Naive B cell (primary cell): ENCODE results near the gene SMYD3. TPM values are rescaled to one million over a fixed set of nuclear protein-coding genes. Genes with fewer than 3 reads are reported as not detected.
A peak's percentile ranks its signal among the peaks of the same experiment; 100 is the strongest.

Experiments
- ATAC-seq, 2 donors: fragments of 150-1000 bp; cut with Tn5 transposase; 2 replicates each; pipeline ENCODE4 v1.10.0; 2021; ENCODE audit warnings: low read depth in 2 of 2, mild to moderate bottlenecking in 2 of 2, moderate library complexity in 2 of 2
- DNase-seq: peaks from one replicate; pipeline ENCODE4 v3.0.0; 2022
- H3K27ac Mint-ChIP-seq, 6 donors: one replicate each; pipeline ENCODE4 v1.8.0; 2020 to 2022; ENCODE audit warnings: mild to moderate bottlenecking in 6 of 6, mixed read lengths in 6 of 6, moderate library complexity in 5 of 6, inconsistent platforms in 2 of 6
- H3K27me3 Mint-ChIP-seq, 3 donors: one replicate each; pipeline ENCODE4 v1.8.0; 2021 to 2022; ENCODE audit warnings: mixed read lengths in 3 of 3, mild to moderate bottlenecking in 1 of 3
- H3K36me3 Mint-ChIP-seq, 2 donors: one replicate each; pipeline ENCODE4 v1.8.0; 2020 to 2022; ENCODE audit warnings: mixed read lengths in 2 of 2, inconsistent platforms in 1 of 2, mild to moderate bottlenecking in 1 of 2
- H3K4me1 Mint-ChIP-seq, 3 donors: one replicate each; pipeline ENCODE4 v1.8.0; 2020 to 2022; ENCODE audit warnings: mixed read lengths in 3 of 3, inconsistent platforms in 1 of 3, mild to moderate bottlenecking in 1 of 3, moderate library complexity in 1 of 3
- H3K4me3 Mint-ChIP-seq, 8 donors: one replicate each; pipeline ENCODE4 v1.8.0; 2020 to 2022; ENCODE audit warnings: mild to moderate bottlenecking in 8 of 8, mixed read lengths in 8 of 8, moderate library complexity in 8 of 8, inconsistent platforms in 2 of 8
- H3K9me3 Mint-ChIP-seq, 7 donors: one replicate each; pipeline ENCODE4 v1.8.0; 2020 to 2022; ENCODE audit warnings: mixed read lengths in 7 of 7, mild to moderate bottlenecking in 5 of 7, inconsistent platforms in 2 of 7, moderate library complexity in 1 of 7
- polyA plus RNA-seq, 6 donors: library from polyadenylated mRNA; unstranded; fragments of 300-500 nt; fragmentation: Illumina TruSeq; gene quantifications; one replicate each; pipeline ENCODE4 v1.2.3, GENCODE V29; 2021; ENCODE audit warnings: low read depth in 6 of 6

SMYD3 gene
- polyA plus RNA-seq, 6 donors from 2014 or later = 15.8 to 27.3 (median 19.5) TPM

DNA sequence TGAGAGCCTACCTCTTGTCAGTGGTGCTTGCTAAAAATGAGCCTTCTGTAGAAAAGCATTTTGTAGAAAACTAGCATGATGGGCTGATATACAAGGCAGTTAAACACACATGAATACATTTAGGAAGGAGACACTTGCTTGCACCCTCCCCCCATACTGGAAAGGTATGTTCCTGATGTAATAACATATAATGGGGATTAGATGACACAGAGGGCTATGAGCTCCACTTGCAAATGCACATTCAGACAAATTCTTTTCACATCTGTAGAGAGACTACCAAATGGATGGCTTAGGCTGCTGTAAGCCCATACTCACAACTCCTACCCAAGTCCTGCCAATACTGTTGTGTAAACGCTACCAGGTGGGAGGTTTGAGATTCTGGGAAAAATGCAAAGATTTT is 634.0 kb downstream of the SMYD3 start:
- ATAC-seq = no peak

DNA sequence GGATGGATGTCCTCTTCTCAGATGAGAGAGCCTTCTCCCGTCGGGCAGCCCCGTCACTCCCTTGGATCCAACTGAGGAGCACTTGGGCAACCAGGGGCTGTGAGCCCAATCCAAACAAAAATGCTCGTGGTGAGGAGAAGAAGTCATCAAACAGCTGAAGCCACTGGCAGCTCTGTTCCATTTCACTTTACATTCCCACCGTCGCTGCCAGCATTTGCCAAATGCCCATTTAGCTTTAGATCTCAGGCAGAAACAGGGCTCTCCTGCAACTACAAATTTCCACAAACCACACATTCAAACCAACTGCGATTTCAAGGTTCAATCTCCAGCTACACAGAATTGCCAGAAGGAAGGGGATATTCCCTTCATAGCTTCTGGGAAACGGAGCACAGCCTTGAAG is 634.6 kb downstream of the SMYD3 start:
- no peak for ATAC-seq
- H3K27ac Mint-ChIP-seq = peak overlapping the region in 2 of 6 donors; percentile 23 to 69
- no peaks in the 10 kb centered on the region for H3K27me3 Mint-ChIP-seq
- no peaks in the 10 kb centered on the region for H3K4me1 Mint-ChIP-seq
- H3K9me3 Mint-ChIP-seq = no peaks in the 10 kb centered on the region
- DNase-seq = no peak
- peaks cover 6 to 16% of the 10 kb centered on the region in 2 donors for H3K36me3 Mint-ChIP-seq
- no peak overlapping the region for H3K4me3 Mint-ChIP-seq

More for the DNA sequence above, 634.0 kb downstream of the SMYD3 start:
- no peaks in the 10 kb centered on the region for H3K4me1 Mint-ChIP-seq
- no peak overlapping the region for H3K27ac Mint-ChIP-seq
- no peak overlapping the region for H3K4me3 Mint-ChIP-seq
- no peak for DNase-seq
- H3K27me3 Mint-ChIP-seq = no peaks in the 10 kb centered on the region
- H3K9me3 Mint-ChIP-seq = no peaks in the 10 kb centered on the region
- peaks cover 6 to 16% of the 10 kb centered on the region in 2 donors for H3K36me3 Mint-ChIP-seq

DNA sequence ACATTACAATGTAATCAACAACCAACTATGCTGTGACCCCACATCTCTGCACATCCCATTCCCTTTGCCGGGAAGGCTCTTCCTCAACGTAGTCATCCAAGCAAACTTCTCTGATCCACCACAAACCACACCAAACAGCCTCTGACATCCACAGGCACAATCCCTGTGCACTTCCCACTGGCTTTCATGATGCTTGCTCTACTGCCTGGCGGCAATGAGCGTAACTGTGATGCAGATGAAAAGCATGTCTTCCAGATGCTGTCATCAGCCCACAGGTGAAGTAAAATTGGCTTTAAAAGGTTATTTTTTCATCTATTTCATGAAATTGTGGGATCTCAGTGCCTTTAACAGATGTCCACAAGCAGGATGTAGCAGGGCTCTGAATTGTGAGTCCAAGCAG is 635.2 kb downstream of the SMYD3 start:
- H3K9me3 Mint-ChIP-seq = no peaks in the 10 kb centered on the region
- DNase-seq = no peak
- H3K27ac Mint-ChIP-seq = no peak overlapping the region
- peaks cover 6 to 16% of the 10 kb centered on the region in 2 donors for H3K36me3 Mint-ChIP-seq
- H3K4me1 Mint-ChIP-seq = no peaks in the 10 kb centered on the region
- no peak for ATAC-seq
- H3K4me3 Mint-ChIP-seq = no peak overlapping the region
- H3K27me3 Mint-ChIP-seq = no peaks in the 10 kb centered on the region

DNA sequence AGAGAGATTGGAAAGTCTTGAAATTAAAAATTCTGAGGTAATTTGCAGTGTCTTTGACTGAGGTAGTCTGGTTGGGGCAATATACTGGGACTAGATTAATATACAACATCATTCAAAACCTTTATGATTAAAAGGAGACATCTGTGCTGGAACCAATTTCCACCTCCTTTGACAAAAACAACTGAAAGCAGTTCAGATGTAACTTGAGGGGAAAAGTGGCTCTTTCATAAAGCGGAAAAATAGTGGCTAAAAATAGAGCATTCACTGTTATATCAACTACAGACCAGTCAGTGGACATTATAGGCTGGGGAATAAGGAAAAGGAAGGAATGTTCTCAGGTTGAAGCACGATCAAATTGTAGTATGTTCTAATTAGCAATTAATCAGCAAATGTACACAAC is 635.9 kb downstream of the SMYD3 start:
- Mint-ChIP-seq H3K27ac (no peak overlapping the region), H3K4me1 (peaks cover 0 to 3% (median 0%) of the 10 kb centered on the region in 3 donors), H3K27me3 (no peaks in the 10 kb centered on the region), H3K9me3 (no peaks in the 10 kb centered on the region), H3K4me3 (no peak overlapping the region), H3K36me3 (peaks cover 6 to 16% of the 10 kb centered on the region in 2 donors)
- ATAC-seq (no peak), DNase-seq (no peak)

DNA sequence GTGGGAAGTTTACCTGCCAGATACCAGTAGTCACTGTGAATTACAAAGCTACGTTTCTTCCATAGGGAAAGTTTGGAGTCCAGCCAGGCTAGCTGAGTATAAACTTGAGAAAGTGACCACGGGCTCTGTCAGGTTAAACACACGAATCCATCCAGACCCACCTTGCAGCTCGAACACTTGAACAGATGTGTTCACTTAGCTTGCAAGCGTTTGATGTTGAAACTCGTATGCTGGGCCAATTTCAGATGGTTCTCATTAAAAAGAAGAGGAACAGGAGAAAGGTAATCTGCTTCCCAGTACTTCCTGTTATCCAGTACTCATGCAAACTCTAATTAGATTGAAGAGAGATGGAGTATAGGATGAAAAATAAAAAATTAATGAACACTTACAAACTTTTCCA is 636.4 kb downstream of the SMYD3 start:
- Mint-ChIP-seq H3K27me3 (no peaks in the 10 kb centered on the region), H3K4me1 (peaks cover 0 to 7% (median 0%) of the 10 kb centered on the region in 3 donors)
- no peak for ATAC-seq

DNA sequence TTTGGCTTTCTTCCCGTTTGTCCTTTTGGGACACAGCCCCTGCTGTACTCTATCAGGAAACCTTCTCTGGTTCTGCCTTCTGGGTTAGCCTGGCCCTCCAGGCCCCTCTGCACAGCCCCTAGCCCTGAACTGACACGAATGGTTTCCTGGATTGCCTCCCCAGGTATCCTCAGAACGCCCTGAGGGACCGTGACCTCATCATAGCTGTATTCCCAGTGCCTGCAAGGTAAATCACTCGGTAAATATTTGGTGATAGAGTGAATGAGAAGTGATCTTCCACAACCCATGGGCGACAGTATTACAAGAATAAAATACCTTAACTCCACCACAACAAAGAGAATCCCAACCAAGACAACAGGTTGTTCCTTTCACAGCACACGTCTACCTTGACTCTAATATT is 637.2 kb downstream of the SMYD3 start:
- DNase-seq (no peak), ATAC-seq (no peak)
- no peaks in the 10 kb centered on the region for H3K9me3 Mint-ChIP-seq
- H3K4me3 Mint-ChIP-seq = no peak overlapping the region
- H3K27ac Mint-ChIP-seq = no peak overlapping the region
- peaks cover 6 to 16% of the 10 kb centered on the region in 2 donors for H3K36me3 Mint-ChIP-seq
- H3K4me1 Mint-ChIP-seq = peaks cover 0 to 7% (median 0%) of the 10 kb centered on the region in 3 donors
- no peaks in the 10 kb centered on the region for H3K27me3 Mint-ChIP-seq

More for the DNA sequence above, 636.4 kb downstream of the SMYD3 start:
- DNase-seq = no peak
- H3K36me3 Mint-ChIP-seq = peaks cover 6 to 16% of the 10 kb centered on the region in 2 donors
- no peaks in the 10 kb centered on the region for H3K9me3 Mint-ChIP-seq
- H3K4me3 Mint-ChIP-seq = no peak overlapping the region
- no peak overlapping the region for H3K27ac Mint-ChIP-seq

DNA sequence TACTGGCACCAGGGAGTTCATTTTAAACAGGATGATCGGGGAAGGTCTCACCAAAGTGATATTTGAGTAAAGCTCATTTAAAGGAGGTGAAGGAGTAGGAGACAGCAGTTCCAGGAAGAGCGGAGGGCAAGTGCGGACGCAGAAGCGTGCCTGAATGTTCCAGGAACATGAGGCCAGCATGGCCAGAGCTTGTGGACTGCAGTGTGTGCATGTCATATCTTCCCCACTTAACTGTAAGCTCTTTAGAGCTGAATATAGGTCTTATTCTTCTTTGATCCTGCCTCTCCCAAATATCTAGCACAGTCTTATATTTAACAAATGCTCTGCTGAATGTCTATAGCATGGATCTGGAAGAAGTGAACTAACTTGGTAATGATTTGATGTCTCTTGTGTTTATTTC is 639.3 kb downstream of the SMYD3 start:
- no peak overlapping the region for H3K27ac Mint-ChIP-seq

DNA sequence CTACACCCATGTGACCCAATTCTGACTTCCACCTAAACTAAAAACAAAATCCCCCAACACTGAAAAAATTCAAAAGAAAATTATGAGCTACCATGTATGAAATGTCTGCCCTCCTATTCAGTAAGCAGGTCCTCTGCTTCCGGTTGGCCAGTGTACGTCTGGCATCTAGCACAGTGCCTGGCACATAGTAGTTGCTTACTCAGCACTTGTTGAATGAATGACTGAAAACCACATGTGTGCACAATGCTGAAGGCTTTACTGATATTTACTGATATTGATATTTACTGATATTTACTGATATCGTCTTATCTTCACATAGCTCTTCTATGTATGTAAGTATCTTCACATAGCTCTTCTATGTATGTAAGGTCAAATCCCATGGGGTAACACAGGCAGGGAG is 642.2 kb downstream of the SMYD3 start:
- H3K27ac Mint-ChIP-seq = peak overlapping the region in 1 of 6 donors; percentile 49
- ATAC-seq = no peak
- no peaks in the 10 kb centered on the region for H3K9me3 Mint-ChIP-seq
- H3K36me3 Mint-ChIP-seq = peaks cover 12 to 20% of the 10 kb centered on the region in 2 donors
- no peak for DNase-seq
- H3K27me3 Mint-ChIP-seq = no peaks in the 10 kb centered on the region
- H3K4me1 Mint-ChIP-seq = peaks cover 0 to 7% (median 0%) of the 10 kb centered on the region in 3 donors
- no peak overlapping the region for H3K4me3 Mint-ChIP-seq

More for the DNA sequence above, 639.3 kb downstream of the SMYD3 start:
- ATAC-seq (no peak), DNase-seq (no peak)
- H3K4me1 Mint-ChIP-seq = peaks cover 0 to 7% (median 0%) of the 10 kb centered on the region in 3 donors
- H3K4me3 Mint-ChIP-seq = peak overlapping the region in 1 of 8 donors; percentile 34
- peaks cover 16 to 21% of the 10 kb centered on the region in 2 donors for H3K36me3 Mint-ChIP-seq
- H3K27me3 Mint-ChIP-seq = no peaks in the 10 kb centered on the region
- no peaks in the 10 kb centered on the region for H3K9me3 Mint-ChIP-seq

DNA sequence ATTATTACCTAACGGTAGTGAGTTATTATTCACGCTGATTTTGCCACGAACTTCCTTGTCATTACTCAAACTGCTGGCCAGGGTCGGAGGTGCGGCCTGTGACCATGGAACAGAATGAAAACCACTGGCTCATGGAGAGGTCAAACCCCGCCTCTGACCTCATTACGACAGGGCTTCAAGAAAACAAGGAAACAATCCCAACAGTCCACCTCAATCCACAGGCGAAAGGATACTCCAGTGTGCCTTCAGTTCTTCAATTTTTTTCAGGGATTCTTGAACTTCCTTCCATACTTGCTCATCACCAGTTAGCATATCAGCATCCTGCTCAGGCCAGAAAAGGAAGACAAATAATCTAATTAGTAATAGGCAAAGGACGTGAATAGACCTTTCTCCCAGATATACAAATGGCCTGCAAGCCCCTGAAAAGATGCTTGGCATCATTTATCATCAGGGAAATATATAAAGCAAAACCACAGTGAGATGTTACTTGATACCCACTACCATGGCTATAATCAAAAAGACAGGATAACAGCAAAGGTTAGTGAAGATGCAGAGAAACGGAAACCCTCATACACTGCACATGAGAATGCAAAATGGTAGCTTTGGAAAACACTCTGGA is 643.4 kb downstream of the SMYD3 start:
- H3K4me1 Mint-ChIP-seq = peaks cover 0 to 7% (median 0%) of the 10 kb centered on the region in 3 donors
- no peak overlapping the region for H3K4me3 Mint-ChIP-seq
- ATAC-seq (no peak), DNase-seq (no peak)
- no peaks in the 10 kb centered on the region for H3K9me3 Mint-ChIP-seq
- H3K27me3 Mint-ChIP-seq = no peaks in the 10 kb centered on the region
- H3K36me3 Mint-ChIP-seq = peaks cover 11 to 18% of the 10 kb centered on the region in 2 donors
- H3K27ac Mint-ChIP-seq = no peak overlapping the region

DNA sequence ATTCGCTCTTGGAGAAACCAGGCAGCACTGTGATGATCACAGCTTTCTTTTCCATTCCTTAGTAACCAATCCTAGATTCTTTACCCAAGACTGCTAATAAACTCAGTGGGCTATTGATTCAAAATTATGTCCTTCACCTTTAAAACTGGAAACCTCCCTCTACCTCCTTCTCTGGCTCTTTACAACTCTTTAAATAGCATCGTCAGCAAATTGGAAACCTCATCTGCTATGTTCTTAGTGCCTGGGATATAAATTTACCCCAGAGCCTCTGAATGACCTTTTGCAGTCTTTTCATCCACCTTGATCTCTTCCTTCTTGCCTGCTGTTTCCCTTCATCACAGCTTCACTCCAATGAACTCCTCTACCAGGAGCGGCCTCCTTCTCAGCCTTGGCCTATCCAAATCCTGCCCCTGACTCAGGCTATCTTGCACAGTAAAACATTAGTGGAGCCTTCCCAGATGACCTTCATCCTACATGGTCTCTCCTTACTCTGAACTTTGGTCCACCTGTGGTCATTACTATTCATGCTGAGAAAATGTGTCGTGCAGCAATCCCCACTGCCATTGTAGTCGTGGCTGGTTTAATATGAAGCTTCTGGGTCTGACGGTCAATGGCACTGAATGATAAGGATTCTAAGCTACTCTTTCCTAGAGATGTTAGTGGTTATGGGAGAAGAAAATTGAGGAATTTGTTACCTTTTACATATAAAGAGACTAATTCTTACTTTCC is 644.1 kb downstream of the SMYD3 start:
- Mint-ChIP-seq H3K4me1 (peaks cover 0 to 7% (median 0%) of the 10 kb centered on the region in 3 donors), H3K4me3 (no peak overlapping the region), H3K36me3 (peaks cover 13 to 18% of the 10 kb centered on the region in 2 donors), H3K9me3 (no peaks in the 10 kb centered on the region), H3K27ac (no peak overlapping the region), H3K27me3 (no peaks in the 10 kb centered on the region)
- no peak for ATAC-seq
- no peak for DNase-seq

DNA sequence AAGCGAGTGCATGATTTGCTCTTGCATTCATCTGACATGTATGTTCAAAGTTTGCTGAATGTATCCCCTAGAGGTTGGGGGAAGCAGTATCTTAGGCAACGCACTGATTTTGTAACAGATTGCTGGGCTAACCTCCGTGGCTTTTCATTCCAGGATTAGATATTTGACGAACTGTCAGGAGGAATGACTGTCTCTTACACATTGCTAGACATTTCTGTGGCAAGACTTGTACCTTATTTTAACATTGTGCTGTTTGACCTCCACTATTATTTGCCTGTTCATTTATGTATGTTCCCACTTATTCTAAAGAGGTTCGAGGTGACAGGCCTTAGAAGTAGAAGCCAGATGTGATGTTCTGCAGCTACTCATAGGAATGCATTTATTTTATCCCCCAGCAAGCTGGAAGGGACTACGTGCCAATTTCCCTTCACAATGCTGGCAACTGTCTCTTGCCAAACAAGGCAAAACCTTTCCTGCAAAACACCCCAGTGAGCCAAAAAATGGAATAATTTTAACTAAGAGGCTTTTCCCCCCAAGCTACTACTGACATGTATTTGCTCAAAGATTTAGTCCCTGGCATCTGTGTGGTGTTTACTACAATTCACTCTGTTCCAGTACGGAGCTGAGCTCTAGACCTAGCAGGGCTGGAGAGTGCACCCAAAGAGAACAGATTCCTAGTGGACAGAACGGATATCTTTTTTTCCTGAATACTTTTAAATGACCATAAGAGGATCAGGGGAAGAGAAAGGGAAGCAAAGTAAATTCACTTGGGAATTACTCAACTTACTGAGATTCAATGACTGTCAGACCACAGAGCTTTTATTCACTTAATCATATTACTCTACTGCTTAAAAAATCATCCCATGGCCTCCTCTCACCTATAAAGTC is 646.2 kb downstream of the SMYD3 start:
- H3K9me3 Mint-ChIP-seq = peaks cover 0 to 1% (median 0%) of the 10 kb centered on the region in 7 donors
- H3K36me3 Mint-ChIP-seq = peaks cover 18 to 28% of the 10 kb centered on the region in 2 donors
- ATAC-seq (no peak), DNase-seq (no peak)
- H3K4me1 Mint-ChIP-seq = peaks cover 0 to 2% (median 0%) of the 10 kb centered on the region in 3 donors
- no peak overlapping the region for H3K4me3 Mint-ChIP-seq
- H3K27me3 Mint-ChIP-seq = no peaks in the 10 kb centered on the region
- H3K27ac Mint-ChIP-seq = peak overlapping the region in 1 of 6 donors; percentile 32

DNA sequence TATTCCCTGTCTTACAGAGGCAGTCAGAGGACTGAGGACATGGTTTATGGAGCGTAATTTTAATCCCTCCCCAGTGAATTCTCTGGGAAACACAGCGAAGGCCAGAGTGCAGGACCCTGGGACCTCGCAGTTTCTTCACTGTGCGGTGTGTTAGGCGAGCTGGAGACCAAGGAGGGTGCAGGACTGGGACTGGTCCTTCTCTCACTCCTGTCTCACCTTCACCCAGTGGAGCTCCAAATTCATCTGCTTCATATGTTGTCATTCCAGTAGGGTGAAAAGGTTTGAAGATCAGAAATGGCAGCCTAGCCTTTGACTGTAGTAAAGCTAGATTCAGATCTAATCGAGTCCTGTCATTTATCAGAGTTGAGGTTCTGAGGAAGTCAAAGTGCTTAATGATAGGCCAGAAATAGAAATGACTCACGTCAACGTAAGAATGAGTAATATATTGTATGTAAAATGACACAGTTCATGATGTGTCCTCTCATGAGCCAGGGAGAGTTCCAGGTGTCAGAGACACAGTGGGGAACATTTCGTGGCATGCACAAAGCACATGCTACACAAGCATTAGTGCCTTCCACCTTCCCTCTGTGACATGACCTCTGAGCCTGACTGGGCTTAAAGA is 647.5 kb downstream of the SMYD3 start:
- Mint-ChIP-seq H3K9me3 (peaks cover 0 to 4% (median 1%) of the 10 kb centered on the region in 7 donors), H3K36me3 (peaks cover 23 to 37% of the 10 kb centered on the region in 2 donors), H3K4me3 (no peak overlapping the region), H3K27ac (no peak overlapping the region), H3K4me1 (no peaks in the 10 kb centered on the region), H3K27me3 (no peaks in the 10 kb centered on the region)
- ATAC-seq (no peak), DNase-seq (no peak)
